GM12875 (cell line): ENCODE results near the gene CELF6.

Source experiments
- H3K4me3 ChIP-seq: one replicate; pipeline ENCODE4 v1.5.1; 2011; ENCODE audit warnings: low read depth, low read length, control low read depth
- CTCF ChIP-seq: IDR thresholded peaks from 2 replicates; pipeline ENCODE4 v1.5.1; 2011; ENCODE audit warnings: low read depth, mild to moderate bottlenecking, control low read depth, inconsistent platforms, low read length, moderate library complexity, borderline replicate concordance; ENCODE audit not compliant: insufficient read depth

CELF6 gene

DNA sequence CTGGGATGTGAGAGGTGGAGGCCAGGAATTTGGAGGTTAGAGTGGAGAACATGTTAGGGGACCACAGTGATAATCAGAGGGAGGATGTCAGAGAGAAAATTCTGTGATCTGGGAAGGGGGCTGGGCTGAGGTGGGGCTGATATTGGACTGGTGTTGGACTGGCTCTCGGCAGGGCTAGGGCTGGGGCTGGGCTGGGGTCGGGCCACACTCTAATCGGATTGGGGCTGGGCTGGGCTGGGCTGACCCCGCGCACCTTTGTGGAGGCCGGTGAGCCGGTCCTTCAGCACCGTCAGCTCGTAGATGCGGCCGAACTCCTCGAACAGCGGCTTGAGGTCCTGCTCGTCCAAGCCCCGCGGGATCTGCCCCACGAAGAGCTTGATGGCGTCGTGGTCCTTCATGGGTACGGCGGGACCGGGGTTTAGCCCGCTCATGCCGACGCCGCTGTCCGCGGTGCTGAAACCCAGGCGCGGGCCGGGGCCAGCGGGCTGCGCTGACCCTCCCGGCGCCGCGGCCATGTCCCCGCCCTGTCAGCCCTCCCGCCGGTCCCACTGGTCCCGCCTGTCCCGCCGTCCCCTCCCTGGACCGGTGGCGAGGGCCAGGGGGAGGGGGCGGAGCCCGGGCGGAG is 485 bp downstream of the CELF6 start:
- TF ChIP-seq CTCF: no peak
- no peak overlapping the region for H3K4me3 ChIP-seq

- no peak overlapping the region for H3K4me3 ChIP-seq
- TF ChIP-seq CTCF: no peak
Measured at GRCh38 chr15:72318408-72318942, 1.5 kb downstream of the CELF6 start.

GRCh38 chr15:72315706-72316370 is 4.1 kb downstream of the CELF6 start:
- no peak for TF ChIP-seq CTCF
- no peak overlapping the region for H3K4me3 ChIP-seq

- TF ChIP-seq CTCF: no peak
Measured at GRCh38 chr15:72313881-72314280, 6.1 kb downstream of the CELF6 start.

DNA sequence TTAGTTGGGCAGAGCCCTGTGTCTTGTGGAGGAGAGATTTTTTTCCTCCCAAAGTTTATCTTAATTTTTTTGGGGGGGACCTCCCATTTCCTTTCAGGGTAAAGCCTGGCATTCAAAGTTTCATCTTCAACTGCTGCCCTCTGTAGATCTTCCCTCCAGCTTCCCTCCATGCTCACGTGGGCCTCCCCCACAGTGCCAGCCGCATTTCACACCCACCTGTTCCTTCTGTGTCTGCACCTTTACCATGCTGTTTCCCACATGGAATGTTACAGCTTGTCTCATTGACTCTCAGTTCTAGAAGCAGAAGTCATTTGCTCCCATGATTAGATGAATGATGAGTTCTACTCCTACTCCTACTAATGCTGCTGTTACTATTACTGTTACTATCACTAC is 6.5 kb downstream of the CELF6 start:
- TF ChIP-seq CTCF: no peak
- no peak overlapping the region for H3K4me3 ChIP-seq

More at GRCh38 chr15:72313881-72314280, 6.1 kb downstream of the CELF6 start:
- H3K4me3 ChIP-seq: no peak overlapping the region

DNA sequence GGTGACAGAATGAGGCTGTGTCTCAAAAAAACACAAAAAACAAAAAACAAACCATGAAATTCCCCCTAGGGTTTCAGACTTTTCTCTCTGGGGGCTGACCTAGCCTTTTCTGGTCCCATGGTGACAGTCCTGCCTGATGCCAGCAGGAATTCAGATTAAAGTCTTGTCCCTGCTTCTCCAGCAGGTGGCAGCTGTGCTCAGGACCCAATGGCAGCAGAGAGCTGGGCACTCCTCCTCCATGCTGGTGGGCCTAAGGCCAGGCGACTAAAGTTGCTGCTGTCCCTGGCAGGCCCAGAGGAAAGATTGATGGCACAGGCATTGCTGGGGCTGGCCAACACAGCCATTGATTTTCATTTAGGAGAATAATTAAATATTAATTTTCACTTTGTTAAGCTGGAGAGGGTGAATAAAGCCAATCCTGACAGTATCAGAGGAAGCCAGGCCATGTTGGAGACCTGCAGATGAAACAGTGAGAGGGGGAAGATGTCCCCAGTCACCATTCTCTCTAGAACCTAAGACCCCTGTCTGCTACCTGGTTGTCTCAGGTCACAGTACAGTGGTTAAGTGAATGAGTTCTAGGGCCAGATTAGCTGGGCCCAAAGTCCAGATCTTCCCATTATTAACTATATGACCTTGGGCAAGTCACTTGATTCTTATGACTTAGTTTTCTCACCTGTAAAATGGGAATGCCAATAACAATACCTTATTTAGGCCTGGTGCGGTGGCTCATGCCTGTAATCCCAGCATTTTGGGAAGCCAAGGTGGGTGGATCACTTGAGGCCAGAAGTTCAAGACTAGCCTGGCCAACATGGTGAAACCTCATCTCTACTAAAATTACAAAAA is 7.1 kb downstream of the CELF6 start:
- TF ChIP-seq CTCF: peak; percentile 86
- no peak overlapping the region for H3K4me3 ChIP-seq

DNA sequence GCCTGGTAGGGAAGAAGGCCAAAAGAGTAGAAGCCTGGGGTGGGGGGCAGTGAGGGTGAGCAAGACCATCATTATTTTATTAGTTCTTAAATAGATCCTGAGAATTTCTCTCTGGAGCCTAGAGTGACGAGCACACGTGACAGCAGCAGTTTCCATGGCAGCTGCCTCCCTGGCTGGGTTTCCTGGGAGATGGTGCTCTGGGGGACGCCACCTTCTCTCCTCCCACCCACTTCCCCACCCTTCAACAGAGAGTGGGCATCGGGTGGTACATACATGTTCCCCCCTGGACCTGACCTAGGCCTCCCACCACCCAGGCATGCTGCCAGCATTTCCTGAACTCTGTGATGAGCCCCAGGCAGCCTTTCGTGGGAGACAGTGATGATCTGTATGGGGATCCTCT is 12.9 kb downstream of the CELF6 start:
- no peak overlapping the region for H3K4me3 ChIP-seq
- no peak for TF ChIP-seq CTCF
